ENCODE results near the gene PSME3. TPM values are rescaled to one million over a fixed set of nuclear protein-coding genes. Genes with fewer than 3 reads are reported as not detected.
A peak's percentile ranks its signal among the peaks of the same experiment; 100 is the strongest.

The PSME3 gene
- total and polyA plus RNA-seq, 2 of the 13 experiments (the other 11 are each of a cell fraction or from before 2014, with no cell fraction given): 66.3 to 135 TPM

- TF ChIP-seq SP4 (CRISPR knock-in tag; IDR thresholded peaks at IDR 0.05) (peak; percentile 44; the same call in 1 of the 2 replicates), UBTF (CRISPR knock-in tag; IDR thresholded peaks at IDR 0.05) (peak; percentile 86), HBP1 (CRISPR knock-in tag; IDR thresholded peaks at IDR 0.05; ENCODE audit: low read depth) (peak; percentile 49; the same call in 1 of the 2 replicates), GATAD2A (CRISPR knock-in tag; IDR thresholded peaks at IDR 0.05) (peak; percentile 94), ZNF460 (CRISPR knock-in tag; IDR thresholded peaks at IDR 0.05; ENCODE audit: borderline replicate concordance) (peak; percentile 66; the same call in 1 of the 2 replicates), IRF2 (CRISPR knock-in tag; IDR thresholded peaks at IDR 0.05) (peak; percentile 30; the same call in 1 of the 2 replicates), ATF7-NPFF (CRISPR knock-in tag; IDR thresholded peaks at IDR 0.05; ENCODE audit: low read depth) (no peak; the same call in 1 of the 2 replicates), ATRX (CRISPR knock-in tag; IDR thresholded peaks at IDR 0.05; ENCODE audit: borderline replicate concordance) (no peak), ZNF33B (CRISPR knock-in tag; IDR thresholded peaks at IDR 0.05) (no peak), CBFB (CRISPR knock-in tag; IDR thresholded peaks at IDR 0.05) (peak; percentile 74), ARNT2 (CRISPR knock-in tag; IDR thresholded peaks at IDR 0.05; ENCODE audit: low read depth) (peak; percentile 38), ZNF124 (CRISPR knock-in tag; IDR thresholded peaks at IDR 0.05) (no peak), ZNF513 (CRISPR knock-in tag; conservative IDR thresholded peaks at IDR 0.05) (0 out of 2 replicates have a peak, but pooled peaks have one; percentile 53), FOXK2 (IDR thresholded peaks at IDR 0.05) (peak; percentile 56)
- TF ChIP-seq, protein P1, sequence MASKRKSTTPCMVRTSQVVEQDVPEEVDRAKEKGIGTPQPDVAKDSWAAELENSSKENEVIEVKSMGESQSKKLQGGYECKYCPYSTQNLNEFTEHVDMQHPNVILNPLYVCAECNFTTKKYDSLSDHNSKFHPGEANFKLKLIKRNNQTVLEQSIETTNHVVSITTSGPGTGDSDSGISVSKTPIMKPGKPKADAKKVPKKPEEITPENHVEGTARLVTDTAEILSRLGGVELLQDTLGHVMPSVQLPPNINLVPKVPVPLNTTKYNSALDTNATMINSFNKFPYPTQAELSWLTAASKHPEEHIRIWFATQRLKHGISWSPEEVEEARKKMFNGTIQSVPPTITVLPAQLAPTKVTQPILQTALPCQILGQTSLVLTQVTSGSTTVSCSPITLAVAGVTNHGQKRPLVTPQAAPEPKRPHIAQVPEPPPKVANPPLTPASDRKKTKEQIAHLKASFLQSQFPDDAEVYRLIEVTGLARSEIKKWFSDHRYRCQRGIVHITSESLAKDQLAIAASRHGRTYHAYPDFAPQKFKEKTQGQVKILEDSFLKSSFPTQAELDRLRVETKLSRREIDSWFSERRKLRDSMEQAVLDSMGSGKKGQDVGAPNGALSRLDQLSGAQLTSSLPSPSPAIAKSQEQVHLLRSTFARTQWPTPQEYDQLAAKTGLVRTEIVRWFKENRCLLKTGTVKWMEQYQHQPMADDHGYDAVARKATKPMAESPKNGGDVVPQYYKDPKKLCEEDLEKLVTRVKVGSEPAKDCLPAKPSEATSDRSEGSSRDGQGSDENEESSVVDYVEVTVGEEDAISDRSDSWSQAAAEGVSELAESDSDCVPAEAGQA (IDR thresholded peaks at IDR 0.05; ENCODE audit: low read depth): no peak
- TF ChIP-seq, protein P1 (CRISPR knock-in tag; IDR thresholded peaks at IDR 0.05; ENCODE audit: borderline replicate concordance): no peak
- TF ChIP-seq, protein P2, sequence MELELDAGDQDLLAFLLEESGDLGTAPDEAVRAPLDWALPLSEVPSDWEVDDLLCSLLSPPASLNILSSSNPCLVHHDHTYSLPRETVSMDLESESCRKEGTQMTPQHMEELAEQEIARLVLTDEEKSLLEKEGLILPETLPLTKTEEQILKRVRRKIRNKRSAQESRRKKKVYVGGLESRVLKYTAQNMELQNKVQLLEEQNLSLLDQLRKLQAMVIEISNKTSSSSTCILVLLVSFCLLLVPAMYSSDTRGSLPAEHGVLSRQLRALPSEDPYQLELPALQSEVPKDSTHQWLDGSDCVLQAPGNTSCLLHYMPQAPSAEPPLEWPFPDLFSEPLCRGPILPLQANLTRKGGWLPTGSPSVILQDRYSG (CRISPR knock-in tag; IDR thresholded peaks at IDR 0.05): 0 out of 2 replicates have a peak, but pooled peaks have one; percentile 75
Observed at GRCh38 chr17:42886283-42887176, 53.3 kb downstream of the PSME3 start (continued).

Measured in HepG2 (cell line).